GM13976 (cell line): ENCODE measurements around the gene TRIM67.
"Not testable (repeated sequence)": the region's sequence is repeated elsewhere in the genome, so short reads cannot be mapped to it uniquely, and the experiment has no call there.

Source experiments
- DNase-seq: peaks from one replicate; pipeline ENCODE4 v3.0.0; 2012; ENCODE audit warnings: low spot score
- CTCF ChIP-seq: IDR thresholded peaks from 2 replicates; pipeline ENCODE4 v1.5.1; 2012; ENCODE audit warnings: borderline replicate concordance, mild to moderate bottlenecking; ENCODE audit not compliant: insufficient read depth; ENCODE audit errors: extremely low read depth, missing control alignments, control extremely low read depth
- in situ Hi-C: fragments of 300-500 bp; cut with MboI; formaldehyde crosslinking; loops from one replicate; pipeline ENCODE4 v1.12.0; 2022; ENCODE audit warnings: low sequenced_read_pairs, mixed read lengths, inconsistent platforms; ENCODE audit not compliant: unreplicated experiment

Gene TRIM67

GRCh38 chr1:231157311-231157710, 4.5 kb upstream of the TRIM67 start:
- in situ Hi-C loops = no loop called here
- TF ChIP-seq CTCF = no peak
- DNase-seq = no peak

DNA sequence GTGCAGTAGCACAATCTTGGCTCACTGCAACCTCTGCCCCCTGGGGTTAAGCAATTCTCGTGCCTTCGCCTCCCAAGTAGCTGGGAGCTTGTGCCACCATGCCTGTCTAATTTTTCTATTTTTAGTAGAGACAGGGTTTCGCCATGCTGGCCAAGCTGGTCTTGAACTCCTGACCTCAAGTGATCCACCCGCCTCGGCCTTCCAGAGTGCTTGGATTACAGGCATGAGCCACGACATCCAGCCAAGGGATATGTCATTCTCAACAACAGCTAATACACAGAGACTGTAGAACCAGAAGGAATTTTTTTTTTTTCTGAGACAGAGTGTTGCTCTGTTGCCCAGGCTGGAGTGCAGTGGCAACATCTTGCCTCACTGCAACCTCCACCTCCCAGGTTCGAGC, 3.7 kb upstream of the TRIM67 start:
- DNase-seq, in situ Hi-C loops: not testable (repeated sequence)

GRCh38 chr1:231159202-231159962, 2.5 kb upstream of the TRIM67 start:
- DNase-seq = no peak
- TF ChIP-seq CTCF = no peak
- in situ Hi-C loops = no loop called here

DNA sequence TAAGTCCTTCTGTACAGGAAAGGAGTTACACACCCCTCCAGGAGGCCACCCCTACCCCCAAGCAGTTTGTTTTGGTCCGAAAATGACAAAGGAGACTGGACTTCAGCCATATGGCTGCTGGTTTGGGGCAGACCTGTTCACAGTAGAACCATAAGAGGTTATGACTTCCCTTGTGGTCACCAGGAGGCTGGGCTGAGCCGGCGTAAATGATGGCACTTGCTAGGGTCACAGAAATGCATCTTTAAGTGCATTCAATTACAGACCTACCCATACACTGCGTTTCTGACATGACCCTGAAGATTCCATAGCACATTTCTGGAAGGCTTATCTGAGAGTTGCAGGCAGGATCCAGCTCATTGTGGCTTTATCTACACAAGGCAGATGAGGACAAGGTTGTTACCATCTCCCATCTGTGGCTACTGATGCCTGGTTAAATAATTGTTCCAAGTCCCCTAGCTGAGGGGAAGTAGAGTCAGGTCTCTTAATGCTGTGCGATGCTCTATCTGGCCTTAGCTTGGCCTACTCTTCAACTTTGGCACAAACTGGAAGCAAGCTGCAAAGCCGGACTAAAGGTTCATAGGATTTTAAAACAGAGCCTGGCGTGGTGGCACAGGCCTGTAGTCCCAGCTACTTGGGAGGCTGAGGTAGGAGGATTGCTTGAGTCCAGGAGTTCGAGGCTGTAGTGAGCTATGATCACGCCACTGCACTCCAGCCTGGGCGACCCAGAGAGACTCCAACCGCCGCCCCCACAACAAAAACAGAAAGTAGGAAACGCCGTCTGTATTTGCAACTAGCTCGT, 1.7 kb upstream of the TRIM67 start:
- DNase-seq = no peak
- TF ChIP-seq CTCF = no peak
- in situ Hi-C loops = no loop called here

DNA sequence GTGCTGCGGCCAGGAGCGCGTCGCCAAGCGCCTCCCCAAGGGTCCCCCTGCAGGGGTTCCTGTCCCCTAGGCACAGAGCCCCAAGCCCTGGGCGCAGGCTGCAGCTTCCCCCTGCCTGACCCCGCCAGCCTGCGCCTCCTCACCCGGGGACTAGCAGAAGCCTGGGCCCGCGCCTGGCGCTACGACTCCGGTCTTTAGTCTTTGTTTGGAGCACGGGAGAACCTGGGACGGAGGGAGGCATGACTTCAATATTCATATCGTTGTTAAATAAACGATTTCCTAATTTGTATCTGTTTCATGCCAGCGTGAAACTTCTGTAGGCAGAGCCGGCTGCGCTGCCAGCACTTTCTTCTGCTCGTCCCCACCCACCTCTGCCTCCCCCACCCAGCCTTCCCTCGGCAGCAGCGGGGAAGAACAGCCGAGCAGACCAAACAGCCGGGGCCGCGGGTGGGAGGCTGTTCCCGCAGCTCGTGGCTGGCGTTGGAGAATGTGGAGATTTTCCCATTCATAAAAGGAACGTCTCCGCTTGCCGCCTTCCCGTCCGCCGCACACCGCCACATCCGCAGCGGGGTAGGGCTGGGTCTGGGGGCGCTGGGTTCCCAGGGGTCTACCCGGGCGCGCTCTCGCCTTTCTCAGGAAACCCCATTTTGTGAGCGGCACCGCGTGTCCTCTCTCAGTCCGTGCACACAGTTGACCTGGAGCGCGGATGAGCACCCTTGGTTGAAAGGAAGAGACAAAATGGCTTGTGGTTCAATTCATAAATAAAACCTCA, 777 bp upstream of the TRIM67 start:
- no peak for DNase-seq
- TF ChIP-seq CTCF = no peak
- in situ Hi-C loops = no loop called here

GRCh38 chr1:231162297-231162969, 575 bp downstream of the TRIM67 start:
- DNase-seq = peak; percentile 80
- in situ Hi-C loops = no loop called here
- TF ChIP-seq CTCF = no peak
